SK-N-SH treated with all-trans-retinoic acid at 6 μM for 48 hours (cell line): ENCODE data around the gene ZBTB7B.

ENCODE experiments used
- ATAC-seq: fragments of 200-7000 bp; cut with Tn5 transposase; 3 replicates; pipeline ENCODE4 v1.9.1; 2020; ENCODE audit warnings: mild to moderate bottlenecking, moderate library complexity
- ARNTL ChIP-seq: fragments of 450-650 bp; formaldehyde crosslinking; IDR thresholded peaks from 2 replicates; pipeline ENCODE4 v1.5.0; 2020; ENCODE audit warnings: low read depth, mild to moderate bottlenecking, moderate library complexity, borderline replicate concordance
- BACH2 ChIP-seq: fragments of 250-450 bp; sonication (Bioruptor Pico); IDR thresholded peaks from 2 replicates; pipeline ENCODE4 v1.9.0; 2021; ENCODE audit warnings: mild to moderate bottlenecking, borderline replicate concordance
- CSDC2 ChIP-seq: fragments of 250-450 bp; sonication (Bioruptor Pico); IDR thresholded peaks from 2 replicates; pipeline ENCODE4 v1.5.0; 2020; ENCODE audit warnings: mild to moderate bottlenecking, moderate library complexity
- CSRNP3 ChIP-seq: fragments of 250-450 bp; sonication (Bioruptor Pico); IDR thresholded peaks from 2 replicates; pipeline ENCODE4 v1.5.1; 2021; ENCODE audit warnings: mild to moderate bottlenecking, moderate library complexity
- ESRRG ChIP-seq: fragments of 250-450 bp; sonication (Bioruptor Pico); IDR thresholded peaks from 2 replicates; pipeline ENCODE4 v1.6.1; 2021; ENCODE audit warnings: mild to moderate bottlenecking
- GLIS3 ChIP-seq: fragments of 250-450 bp; sonication (Bioruptor Pico); IDR thresholded peaks from 2 replicates; pipeline ENCODE4 v1.5.0; 2020; ENCODE audit warnings: mild to moderate bottlenecking, moderate library complexity
- ISL1 ChIP-seq: fragments of 250-450 bp; sonication (Bioruptor Pico); IDR thresholded peaks from 2 replicates; pipeline ENCODE4 v2.1.2; 2022; ENCODE audit warnings: mild to moderate bottlenecking, moderate library complexity
- OSR1 ChIP-seq: fragments of 250-450 bp; sonication (Bioruptor Pico); IDR thresholded peaks from 2 replicates; pipeline ENCODE4 v1.8.0; 2022; ENCODE audit warnings: moderate library complexity, mild to moderate bottlenecking, inconsistent platforms
- PATZ1 ChIP-seq: fragments of 250-450 bp; sonication (Bioruptor Pico); IDR thresholded peaks from 2 replicates; pipeline ENCODE4 v1.8.0; 2020; ENCODE audit warnings: mild to moderate bottlenecking, moderate library complexity, borderline replicate concordance
- PPARA ChIP-seq: fragments of 250-450 bp; sonication (Bioruptor Pico); IDR thresholded peaks from 2 replicates; pipeline ENCODE4 v1.5.0; 2020; ENCODE audit warnings: mild to moderate bottlenecking, borderline replicate concordance
- RARB ChIP-seq: fragments of 250-450 bp; sonication (Bioruptor Pico); IDR thresholded peaks from 2 replicates; pipeline ENCODE4 v1.8.0; 2021; ENCODE audit warnings: mild to moderate bottlenecking, moderate library complexity
- SNAI2 ChIP-seq: fragments of 250-450 bp; sonication (Bioruptor Pico); IDR thresholded peaks from 2 replicates; pipeline ENCODE4 v1.5.0; 2020; ENCODE audit warnings: mild to moderate bottlenecking, moderate library complexity
- TCF4 ChIP-seq: fragments of 250-450 bp; sonication (Bioruptor Pico); IDR thresholded peaks from 2 replicates; pipeline ENCODE4 v1.8.0; 2021; ENCODE audit warnings: mild to moderate bottlenecking, moderate library complexity, borderline replicate concordance
- TOX ChIP-seq: fragments of 250-450 bp; sonication (Bioruptor Pico); IDR thresholded peaks from 2 replicates; pipeline ENCODE4 v1.8.0; 2021; ENCODE audit warnings: mild to moderate bottlenecking, moderate library complexity, borderline replicate concordance
- TSHZ2 ChIP-seq: fragments of 250-450 bp; sonication (Bioruptor Pico); IDR thresholded peaks from 2 replicates; pipeline ENCODE4 v1.5.0; 2020; ENCODE audit warnings: mild to moderate bottlenecking, moderate library complexity
- ZC3H10 ChIP-seq: fragments of 250-450 bp; sonication (Bioruptor Pico); IDR thresholded peaks from 2 replicates; pipeline ENCODE4 v1.5.1; 2021; ENCODE audit warnings: mild to moderate bottlenecking, moderate library complexity
- ZNF565 ChIP-seq: fragments of 450-650 bp; formaldehyde crosslinking; conservative IDR thresholded peaks from 2 replicates; pipeline ENCODE4 v1.5.0; 2020; ENCODE audit warnings: low read depth, mild to moderate bottlenecking, moderate library complexity
- ZNF70 ChIP-seq: fragments of 450-650 bp; formaldehyde crosslinking; IDR thresholded peaks from 2 replicates; pipeline ENCODE4 v1.5.0; 2020; ENCODE audit warnings: mild to moderate bottlenecking, moderate library complexity
- ZNF8 ChIP-seq: fragments of 450-650 bp; formaldehyde crosslinking; IDR thresholded peaks from 2 replicates; pipeline ENCODE4 v1.5.0; 2020; ENCODE audit warnings: mild to moderate bottlenecking, moderate library complexity

ZBTB7B gene

GRCh38 chr1:154958681-154959425, 43.7 kb upstream of the ZBTB7B start:
- no peak for TF ChIP-seq CSDC2 (CRISPR knock-in tag)
- TF ChIP-seq GLIS3, result no peak
- TF ChIP-seq RARB, result no peak
- no peak for TF ChIP-seq ARNTL (CRISPR knock-in tag)
- TF ChIP-seq ZNF8, result no peak
- no peak for TF ChIP-seq OSR1 (CRISPR knock-in tag)
- TF ChIP-seq ISL1 (CRISPR knock-in tag), result no peak
- no peak for TF ChIP-seq TSHZ2 (CRISPR knock-in tag)
- no peak for TF ChIP-seq SNAI2 (CRISPR knock-in tag)
- TF ChIP-seq ZNF70, result no peak
- no peak for TF ChIP-seq PPARA (CRISPR knock-in tag)
- TF ChIP-seq TCF4, result no peak
- no peak for TF ChIP-seq ZC3H10 (CRISPR knock-in tag)
- TF ChIP-seq ZNF565 (CRISPR knock-in tag), result no peak
- ATAC-seq, result no peak

- no peak for ATAC-seq
- TF ChIP-seq ESRRG (CRISPR knock-in tag) (no peak), BACH2 (no peak)
Measured at GRCh38 chr1:154959426-154959780, 43.2 kb upstream of the ZBTB7B start.

DNA sequence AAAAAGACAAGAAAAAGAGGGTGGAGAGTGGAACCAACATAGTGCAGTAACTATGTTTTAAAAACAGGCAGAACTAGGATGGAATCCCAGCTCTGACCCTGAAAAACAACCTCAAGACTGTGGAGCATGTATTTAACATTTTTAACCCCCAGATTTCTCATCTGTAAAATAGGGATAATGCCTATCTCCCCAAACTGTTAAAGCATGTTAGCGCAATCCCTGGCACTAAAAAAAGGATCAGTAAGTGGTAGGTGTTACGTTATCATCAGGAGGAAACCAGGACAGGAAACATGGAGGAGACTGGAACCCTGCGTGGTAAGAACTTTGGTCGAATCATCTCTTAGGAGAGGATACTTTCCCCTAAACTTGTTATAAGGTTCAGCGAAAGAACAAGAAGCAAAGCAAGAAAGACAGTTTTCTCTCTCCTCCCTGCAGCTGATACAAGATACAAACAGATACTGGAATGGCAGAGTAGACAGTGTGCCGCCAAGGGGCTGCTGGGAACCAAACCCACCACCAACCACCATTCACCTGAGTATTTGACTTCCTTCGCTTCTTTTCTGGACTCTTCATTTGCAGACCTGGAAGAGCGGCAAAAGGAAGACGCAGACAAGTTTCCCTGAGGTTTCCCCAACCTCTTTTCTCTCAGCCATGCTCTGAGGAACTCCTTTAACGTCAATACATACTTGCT, 42.0 kb upstream of the ZBTB7B start:
- TF ChIP-seq ZNF70, result no peak
- TF ChIP-seq TCF4, result no peak
- TF ChIP-seq ESRRG (CRISPR knock-in tag), result no peak
- no peak for TF ChIP-seq ZC3H10 (CRISPR knock-in tag)
- TF ChIP-seq BACH2, result no peak
- TF ChIP-seq TOX (CRISPR knock-in tag), result no peak
- no peak for TF ChIP-seq PATZ1 (CRISPR knock-in tag)
- no peak for TF ChIP-seq ZNF8
- no peak for TF ChIP-seq RARB
- TF ChIP-seq ARNTL (CRISPR knock-in tag), result no peak
- no peak for TF ChIP-seq TSHZ2 (CRISPR knock-in tag)
- no peak for TF ChIP-seq CSRNP3 (CRISPR knock-in tag)
- no peak for TF ChIP-seq SNAI2 (CRISPR knock-in tag)
- peak; percentile 1 for ATAC-seq
